CD8-positive, alpha-beta memory T cell (primary cell): ENCODE results near the gene MTFR1L. TPM values are rescaled to one million over a fixed set of nuclear protein-coding genes. Genes with fewer than 3 reads are reported as not detected.
A peak's percentile ranks its signal among the peaks of the same experiment; 100 is the strongest.

Experiments
- CTCF ChIA-PET: fragments of 350-600 bp; sonication (Branson Sonifier 250); formaldehyde crosslinking; loops from one replicate; lab custom pipeline; 2021; ENCODE audit warnings: antibody characterized with exemption; lab: Charles Lee
- POLR2A ChIA-PET: fragments of 350-600 bp; sonication (Branson Sonifier 250); formaldehyde crosslinking; loops from one replicate; lab custom pipeline; 2021; ENCODE audit warnings: antibody characterized with exemption; lab: Charles Lee
- DNase-seq, 5 donors: peaks; one replicate each; pipeline versions ENCODE4 v3.0.0 to v3.0.0-alpha.2; 2020 to 2022; ENCODE audit warnings: mixed read lengths in 1 of 5
- H3K27ac ChIP-seq: one replicate; pipeline ENCODE4 v1.7.0; 2013; ENCODE audit warnings: low read depth, mild to moderate bottlenecking, low read length, moderate library complexity
- H3K27me3 ChIP-seq: 2 replicates; pipeline ENCODE4 v1.7.0; 2013; ENCODE audit warnings: low read length, mild to moderate bottlenecking; ENCODE audit not compliant: insufficient read depth, poor library complexity, severe bottlenecking
- H3K36me3 ChIP-seq: 2 replicates; pipeline ENCODE4 v1.7.0; 2013; ENCODE audit warnings: mild to moderate bottlenecking, low read length, moderate library complexity; ENCODE audit not compliant: insufficient read depth
- H3K4me1 ChIP-seq: 2 replicates; pipeline ENCODE4 v1.7.0; 2013; ENCODE audit warnings: mild to moderate bottlenecking, low read length, moderate library complexity; ENCODE audit not compliant: insufficient read depth
- H3K4me3 ChIP-seq: 2 replicates; pipeline ENCODE4 v1.7.0; 2013; ENCODE audit warnings: mild to moderate bottlenecking, low read length
- H3K9me3 ChIP-seq: 2 replicates; pipeline ENCODE4 v1.7.0; 2013; ENCODE audit warnings: mild to moderate bottlenecking, low read length
- H3K27ac Mint-ChIP-seq, 8 donors: one replicate each; pipeline ENCODE4 v1.8.0; 2020 to 2021; ENCODE audit warnings: mixed read lengths in 8 of 8, mild to moderate bottlenecking in 6 of 8, inconsistent platforms in 3 of 8, moderate library complexity in 3 of 8
- H3K27me3 Mint-ChIP-seq, 2 donors: one replicate each; pipeline ENCODE4 v1.8.0; 2020 to 2021; ENCODE audit warnings: mixed read lengths in 2 of 2, mild to moderate bottlenecking in 1 of 2, moderate library complexity in 1 of 2
- H3K36me3 Mint-ChIP-seq, 3 donors: one replicate each; pipeline ENCODE4 v1.8.0; 2020 to 2021; ENCODE audit warnings: mixed read lengths in 3 of 3, inconsistent platforms in 1 of 3, mild to moderate bottlenecking in 1 of 3
- H3K4me1 Mint-ChIP-seq, 3 donors: one replicate each; pipeline ENCODE4 v1.8.0; 2020 to 2021; ENCODE audit warnings: mixed read lengths in 3 of 3, inconsistent platforms in 1 of 3, mild to moderate bottlenecking in 1 of 3
- H3K4me3 Mint-ChIP-seq, 7 donors: one replicate each; pipeline ENCODE4 v1.8.0; 2020 to 2021; ENCODE audit warnings: mixed read lengths in 7 of 7, mild to moderate bottlenecking in 6 of 7, moderate library complexity in 4 of 7, inconsistent platforms in 2 of 7
- H3K9me3 Mint-ChIP-seq, 5 donors: one replicate each; pipeline ENCODE4 v1.8.0; 2020 to 2022; ENCODE audit warnings: mixed read lengths in 5 of 5, mild to moderate bottlenecking in 3 of 5, moderate library complexity in 2 of 5, inconsistent platforms in 1 of 5
- polyA plus RNA-seq: library from polyadenylated mRNA; unstranded; fragments of 300-500 nt; fragmentation: Illumina TruSeq; gene quantifications from one replicate; pipeline ENCODE4 v1.2.3, GENCODE V29; 2021
- total RNA-seq, 2 experiments: library from RNA; stranded (reverse); gene quantifications; one replicate each; pipeline ENCODE4 v1.2.3, GENCODE V29; 2021

MTFR1L gene
- total and polyA plus RNA-seq, 3 experiments from 2014 or later: 29.7 to 33.5 (median 30.2) TPM

DNA sequence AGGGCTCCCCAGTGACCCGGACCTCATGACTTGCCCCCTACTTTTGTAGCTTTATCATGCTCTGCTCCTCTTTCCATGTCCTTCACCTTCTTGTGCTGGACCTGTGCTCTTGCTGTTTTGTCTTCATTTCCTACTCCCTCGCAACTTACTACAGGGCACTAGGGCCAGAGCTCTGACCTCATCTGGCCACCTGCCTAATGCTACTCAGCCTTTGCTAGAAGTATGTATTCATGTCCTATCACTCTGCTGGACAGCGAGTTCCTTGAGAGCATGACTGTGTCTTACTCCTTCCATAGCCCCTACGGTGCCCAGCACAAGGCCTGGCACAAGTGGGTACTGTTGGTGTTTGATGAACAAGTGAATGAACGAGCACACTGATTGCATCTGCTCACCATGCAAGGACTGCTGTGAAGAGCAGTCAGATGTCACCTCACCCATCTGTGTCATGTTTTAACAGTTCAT, 1.9 kb downstream of the MTFR1L start:
- H3K9me3 ChIP-seq: no peaks in the 10 kb centered on the region
- peak overlapping the region; percentile 71 for H3K4me3 ChIP-seq
- Mint-ChIP-seq H3K4me1 (peaks cover 30 to 40% (median 35%) of the 10 kb centered on the region in 3 donors), H3K9me3 (no peaks in the 10 kb centered on the region), H3K4me3 (peak overlapping the region; percentile 89 to 95 (median 90)), H3K36me3 (peaks cover 0 to 25% (median 3%) of the 10 kb centered on the region in 3 donors), H3K27me3 (peaks cover 0 to 4% of the 10 kb centered on the region in 2 donors), H3K27ac (peak overlapping the region in 7 of 8 donors; percentile 83 to 97 (median 94))
- H3K27ac ChIP-seq: peak overlapping the region; percentile 90
- H3K36me3 ChIP-seq: peaks cover 7% of the 10 kb centered on the region
- H3K27me3 ChIP-seq: no peaks in the 10 kb centered on the region
- DNase-seq: no peak
- ChIA-PET CTCF (interaction anchor here (2.2 kb wide), 1 partner anchor 176 kb away, joined by 7 read pairs; the partner anchor contains the start of gene PAFAH2), POLR2A (interaction anchor here (0.6 to 2.7 kb wide), 2 partner anchors 47 to 54 kb away, joined by 9 to 17 read pairs; partner anchors contain the start of gene PAQR7)
- H3K4me1 ChIP-seq: peaks cover 37% of the 10 kb centered on the region

DNA sequence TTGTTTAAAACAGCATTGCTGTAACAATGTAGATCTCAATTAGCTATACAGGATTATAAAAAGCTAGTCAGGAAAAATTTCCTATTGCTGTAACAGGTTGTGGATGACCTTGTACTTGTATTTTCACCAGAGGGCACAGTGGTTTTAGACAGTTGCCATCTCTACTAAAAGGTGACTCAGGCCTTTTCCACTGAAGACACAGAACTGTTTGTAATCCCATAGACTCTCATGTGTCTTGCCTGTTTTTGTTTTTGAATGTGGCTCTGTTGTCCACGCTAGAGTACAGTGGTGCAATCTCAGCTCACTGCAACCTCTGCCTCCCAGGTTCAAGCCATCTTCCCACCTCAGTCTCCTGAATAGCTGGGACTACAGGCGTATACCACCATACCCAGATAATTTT, 5.9 kb downstream of the MTFR1L start:
- no peaks in the 10 kb centered on the region for H3K9me3 ChIP-seq
- peaks cover 14% of the 10 kb centered on the region for H3K4me1 ChIP-seq
- Mint-ChIP-seq H3K9me3 (no peaks in the 10 kb centered on the region), H3K36me3 (peaks cover 6 to 57% (median 20%) of the 10 kb centered on the region in 3 donors), H3K4me3 (no peak overlapping the region), H3K4me1 (peaks cover 16 to 23% (median 18%) of the 10 kb centered on the region in 3 donors), H3K27me3 (peaks cover 0 to 2% of the 10 kb centered on the region in 2 donors), H3K27ac (peak overlapping the region in 1 of 8 donors; percentile 11)
- CTCF ChIA-PET: interaction anchor here (1.4 kb wide), 1 partner anchor 10 kb away, joined by 3 read pairs; no protein-coding TSS in a partner anchor
- H3K27ac ChIP-seq: no peak overlapping the region
- peaks cover 23% of the 10 kb centered on the region for H3K36me3 ChIP-seq
- no peak overlapping the region for H3K4me3 ChIP-seq
- no peak for DNase-seq
- no peaks in the 10 kb centered on the region for H3K27me3 ChIP-seq
- POLR2A ChIA-PET: no interaction called here

- H3K36me3 ChIP-seq: peaks cover 33% of the 10 kb centered on the region
- no peak overlapping the region for H3K27ac ChIP-seq
- H3K9me3 ChIP-seq: no peaks in the 10 kb centered on the region
- DNase-seq: no peak
- peaks cover 13 to 64% (median 27%) of the 10 kb centered on the region in 3 donors for H3K36me3 Mint-ChIP-seq
- no peak overlapping the region for H3K4me3 ChIP-seq
- CTCF ChIA-PET: no interaction called here
- no peaks in the 10 kb centered on the region for H3K27me3 Mint-ChIP-seq
- H3K27me3 ChIP-seq: no peaks in the 10 kb centered on the region
- H3K9me3 Mint-ChIP-seq: no peaks in the 10 kb centered on the region
- no peak overlapping the region for H3K4me3 Mint-ChIP-seq
- peaks cover 7 to 13% (median 10%) of the 10 kb centered on the region in 3 donors for H3K4me1 Mint-ChIP-seq
- H3K27ac Mint-ChIP-seq: peak overlapping the region in 1 of 8 donors; percentile 43
- POLR2A ChIA-PET: no interaction called here
- peaks cover 6% of the 10 kb centered on the region for H3K4me1 ChIP-seq
These were observed 6.8 kb downstream of the MTFR1L start for GRCh38 chr1:25826571-25826970.

DNA sequence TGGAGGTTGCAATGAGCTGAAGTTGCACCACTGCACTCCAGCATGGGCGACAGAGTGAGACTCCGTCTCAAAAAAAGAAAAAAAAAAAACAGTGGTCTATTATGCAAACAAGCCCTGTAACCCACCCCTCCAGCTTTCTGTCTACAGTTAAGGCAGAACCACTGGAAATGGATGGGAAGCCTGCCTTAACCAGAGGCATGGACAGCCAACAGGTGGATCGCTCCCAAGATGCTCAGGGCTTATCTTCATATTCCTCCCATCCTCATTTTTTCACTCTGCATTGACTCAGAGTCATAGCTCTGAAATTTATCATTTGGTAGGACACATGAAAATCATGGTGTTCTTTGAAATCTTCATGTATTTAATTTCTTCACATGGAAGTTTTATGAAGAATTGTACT, 8.7 kb downstream of the MTFR1L start:
- peaks cover 48% of the 10 kb centered on the region for H3K36me3 ChIP-seq
- CTCF ChIA-PET: interaction anchor here (1.1 kb wide), 1 partner anchor 169 kb away, joined by 3 read pairs; the partner anchor contains the start of gene PAFAH2

GRCh38 chr1:25829046-25829445, 9.3 kb downstream of the MTFR1L start:
- ChIA-PET POLR2A (no interaction called here), CTCF (interaction anchor here (0.9 to 1.1 kb wide), 2 partner anchors 18 to 168 kb away, joined by 3 read pairs; partner anchors contain the start of gene PAFAH2)
- no peaks in the 10 kb centered on the region for H3K9me3 Mint-ChIP-seq

More for the DNA sequence above, 8.7 kb downstream of the MTFR1L start:
- H3K4me3 Mint-ChIP-seq: no peak overlapping the region
- no peaks in the 10 kb centered on the region for H3K27me3 ChIP-seq
- H3K4me3 ChIP-seq: no peak overlapping the region
- H3K9me3 Mint-ChIP-seq: no peaks in the 10 kb centered on the region
- POLR2A ChIA-PET: no interaction called here
- H3K4me1 Mint-ChIP-seq: peaks cover 0 to 5% (median 4%) of the 10 kb centered on the region in 3 donors
- H3K4me1 ChIP-seq: peaks cover 9% of the 10 kb centered on the region
- no peak overlapping the region for H3K27ac ChIP-seq
- H3K9me3 ChIP-seq: no peaks in the 10 kb centered on the region
- no peaks in the 10 kb centered on the region for H3K27me3 Mint-ChIP-seq
- H3K27ac Mint-ChIP-seq: no peak overlapping the region
- no peak for DNase-seq
- peaks cover 13 to 82% (median 27%) of the 10 kb centered on the region in 3 donors for H3K36me3 Mint-ChIP-seq

DNA sequence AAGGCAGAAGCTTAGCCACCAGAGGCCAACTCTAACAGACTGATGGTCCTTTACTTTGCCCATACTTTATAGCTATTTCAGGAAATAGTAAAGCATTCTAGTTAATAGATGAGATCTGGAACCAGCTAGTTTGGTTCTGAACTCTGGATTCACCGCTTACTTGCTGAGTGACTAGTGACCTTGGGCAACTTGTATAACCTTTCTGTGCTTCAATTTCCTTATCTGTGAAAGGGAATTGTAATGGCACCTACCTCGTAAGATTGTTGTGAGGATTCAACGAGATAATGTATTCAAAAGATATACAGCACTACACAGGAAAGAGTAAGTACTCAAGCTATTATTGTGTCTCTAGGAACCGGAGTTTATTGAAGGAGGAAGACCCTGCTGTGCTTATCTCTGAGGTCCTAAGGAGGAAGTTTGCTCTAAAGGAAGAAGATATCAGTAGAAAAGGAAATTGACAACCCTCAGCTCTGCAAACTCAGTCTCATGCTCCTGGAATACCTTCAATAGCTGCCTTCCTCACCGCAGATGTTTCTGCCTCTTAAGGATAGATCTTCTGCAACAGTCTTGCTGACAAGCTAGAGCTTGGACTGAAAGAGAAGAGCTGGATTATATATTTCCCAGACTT, 11.9 kb downstream of the MTFR1L start:
- DNase-seq: no peak
- no peak overlapping the region for H3K27ac ChIP-seq
- Mint-ChIP-seq H3K4me3 (no peak overlapping the region), H3K4me1 (peaks cover 0 to 4% (median 3%) of the 10 kb centered on the region in 3 donors), H3K36me3 (peaks cover 13 to 87% (median 29%) of the 10 kb centered on the region in 3 donors), H3K9me3 (no peaks in the 10 kb centered on the region), H3K27ac (no peak overlapping the region), H3K27me3 (no peaks in the 10 kb centered on the region)
- no peaks in the 10 kb centered on the region for H3K27me3 ChIP-seq
- no peak overlapping the region for H3K4me3 ChIP-seq
- no peaks in the 10 kb centered on the region for H3K9me3 ChIP-seq
- peaks cover 40% of the 10 kb centered on the region for H3K36me3 ChIP-seq
- POLR2A ChIA-PET: interaction anchor here (0.6 kb wide), 1 partner anchor 11 kb away, joined by 3 read pairs; no protein-coding TSS in a partner anchor
- peaks cover 9% of the 10 kb centered on the region for H3K4me1 ChIP-seq
- CTCF ChIA-PET: no interaction called here

More at GRCh38 chr1:25829046-25829445, 9.3 kb downstream of the MTFR1L start:
- H3K4me1 ChIP-seq: peaks cover 9% of the 10 kb centered on the region
- Mint-ChIP-seq H3K4me1 (peaks cover 0 to 4% (median 3%) of the 10 kb centered on the region in 3 donors), H3K36me3 (peaks cover 13 to 84% (median 29%) of the 10 kb centered on the region in 3 donors), H3K27me3 (no peaks in the 10 kb centered on the region), H3K4me3 (no peak overlapping the region), H3K27ac (no peak overlapping the region)
- H3K27ac ChIP-seq: no peak overlapping the region
- DNase-seq: no peak
- no peaks in the 10 kb centered on the region for H3K9me3 ChIP-seq
- H3K27me3 ChIP-seq: no peaks in the 10 kb centered on the region
- H3K36me3 ChIP-seq: peaks cover 48% of the 10 kb centered on the region
- no peak overlapping the region for H3K4me3 ChIP-seq

- Histone ChIP-seq H3K4me3 (no peak overlapping the region), H3K36me3 (peaks cover 36% of the 10 kb centered on the region), H3K27me3 (no peaks in the 10 kb centered on the region), H3K9me3 (no peaks in the 10 kb centered on the region), H3K27ac (no peak overlapping the region), H3K4me1 (peaks cover 9% of the 10 kb centered on the region)
- ChIA-PET POLR2A (interaction anchor here (0.6 kb wide), 1 partner anchor 12 kb away, joined by 3 read pairs; no protein-coding TSS in a partner anchor), CTCF (no interaction called here)
- peaks cover 0 to 4% (median 3%) of the 10 kb centered on the region in 3 donors for H3K4me1 Mint-ChIP-seq
- no peak for DNase-seq
- peaks cover 13 to 79% (median 26%) of the 10 kb centered on the region in 3 donors for H3K36me3 Mint-ChIP-seq
- H3K9me3 Mint-ChIP-seq: no peaks in the 10 kb centered on the region
- no peaks in the 10 kb centered on the region for H3K27me3 Mint-ChIP-seq
- H3K27ac Mint-ChIP-seq: no peak overlapping the region
- H3K4me3 Mint-ChIP-seq: no peak overlapping the region
These were observed 12.7 kb downstream of the MTFR1L start for GRCh38 chr1:25832336-25833037.
